8988T (cell line): ENCODE results near the gene KHNYN.

Experiments
- DNase-seq: peaks from one replicate; pipeline ENCODE4 v3.0.0; 2011

KHNYN gene

DNA sequence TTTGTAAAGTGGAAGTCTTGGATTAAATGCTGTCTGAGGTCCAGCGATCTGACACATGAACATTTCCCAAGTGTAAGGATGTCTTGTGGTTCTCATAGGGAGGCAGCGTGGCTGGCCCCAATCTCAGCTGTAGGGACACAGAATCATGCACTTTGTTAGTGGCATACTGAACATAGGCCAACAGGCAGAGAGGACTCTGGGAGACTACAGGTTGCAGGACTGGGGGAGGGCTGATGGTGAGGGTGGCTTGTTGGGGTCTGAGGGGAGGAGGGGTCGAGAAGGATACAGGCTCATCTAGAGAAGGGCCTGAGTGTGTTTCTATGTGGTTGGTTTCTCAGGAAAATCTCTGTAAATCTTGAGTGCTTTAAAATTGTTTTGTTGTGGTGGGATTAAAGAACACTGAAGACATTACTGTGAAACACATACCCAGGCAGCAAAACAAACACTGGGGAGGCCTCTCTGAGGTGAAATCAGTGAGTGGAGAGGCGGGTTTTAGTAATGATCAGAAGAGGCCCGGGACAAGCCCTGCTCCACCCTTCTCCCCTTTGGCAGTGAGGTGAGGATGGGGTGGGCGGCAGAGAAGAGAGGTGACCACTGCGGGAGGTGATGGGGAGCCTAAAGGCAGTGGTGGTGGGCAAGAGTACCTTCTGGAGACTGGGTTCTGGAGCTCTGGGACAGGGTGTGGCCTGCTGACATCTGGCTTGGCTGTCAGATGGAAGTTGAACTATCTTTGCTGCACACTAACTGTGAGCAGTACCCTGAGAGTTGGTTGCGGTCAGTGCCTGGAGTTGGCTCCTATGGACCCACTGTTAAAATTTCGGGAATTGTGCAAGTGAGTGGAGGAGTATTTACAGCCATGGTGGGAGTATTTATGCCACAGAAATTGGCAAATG is 27.7 kb upstream of the KHNYN start:
- no peak for DNase-seq

DNA sequence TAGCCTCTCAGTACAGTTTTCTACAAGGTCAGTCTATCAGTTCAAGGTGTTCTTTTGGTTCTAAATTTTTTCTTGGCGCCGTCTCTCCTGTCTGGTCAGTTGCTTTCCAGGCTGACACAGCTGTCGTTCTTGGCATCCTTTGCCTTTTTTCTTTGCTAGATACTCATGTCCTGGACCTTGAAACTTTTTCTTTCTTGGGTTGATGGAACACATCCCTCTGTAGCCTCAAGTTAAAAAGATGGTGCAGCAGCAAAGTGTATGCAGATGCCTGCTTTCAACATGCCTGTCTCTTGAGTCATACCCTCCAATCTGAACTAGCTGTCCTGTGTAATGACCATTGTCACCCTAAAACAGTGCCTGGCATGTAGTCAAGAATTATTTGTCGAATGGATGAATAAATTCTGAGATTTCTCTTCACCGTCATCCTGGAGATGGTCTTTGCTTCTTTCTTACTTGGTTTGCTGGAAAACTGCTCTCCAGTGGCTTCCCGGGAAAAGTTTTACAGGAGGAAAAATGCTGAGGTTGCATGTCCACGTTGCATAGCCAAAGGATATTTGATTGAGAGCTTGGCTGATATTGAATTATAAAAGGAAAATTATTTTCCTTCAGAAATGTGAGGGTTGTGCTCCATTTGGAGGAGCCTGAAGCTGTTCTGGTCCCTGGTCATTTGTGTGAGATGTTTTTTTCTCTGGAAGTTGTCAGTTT is 26.3 kb upstream of the KHNYN start:
- no peak for DNase-seq

DNA sequence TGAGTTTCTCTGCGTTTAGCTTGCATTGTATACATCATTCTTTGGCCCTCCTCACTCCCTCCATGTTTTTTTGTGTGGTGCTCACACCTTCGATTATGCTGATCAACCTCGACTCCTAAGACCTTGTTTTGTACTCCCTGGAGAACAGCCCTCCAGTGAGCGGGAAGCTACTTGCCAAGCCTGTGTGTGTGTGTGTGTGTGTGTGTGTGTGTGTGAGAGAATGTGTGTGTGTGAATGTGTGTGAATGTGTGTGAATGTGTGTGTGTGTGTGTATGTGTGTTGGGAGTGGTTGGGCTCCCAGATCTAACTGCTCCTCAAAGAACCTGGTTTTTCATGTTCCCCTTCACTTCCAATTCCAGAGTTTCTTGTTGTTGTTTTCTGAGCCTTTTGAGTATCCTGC is 24.9 kb upstream of the KHNYN start:
- no peak for DNase-seq

DNA sequence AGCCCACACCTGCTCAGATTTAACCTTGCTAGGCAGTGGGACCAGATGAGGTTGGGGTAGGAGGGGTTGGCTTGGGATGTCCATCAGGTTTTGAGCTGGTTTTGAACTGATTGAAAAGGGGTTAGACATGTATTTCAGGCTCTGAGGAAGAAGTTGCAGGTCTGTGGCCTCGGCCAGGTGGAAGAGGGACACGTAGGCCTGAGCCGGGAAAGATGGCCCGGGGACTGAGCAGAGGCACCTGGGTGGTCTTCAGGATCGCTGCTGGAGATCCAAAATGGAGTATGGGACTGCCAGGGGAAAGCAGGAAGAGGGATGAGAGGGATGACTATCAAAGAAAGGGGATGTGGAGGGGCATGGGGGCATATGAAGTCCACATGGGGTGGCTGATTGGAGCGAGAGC is 23.3 kb upstream of the KHNYN start:
- no peak for DNase-seq

DNA sequence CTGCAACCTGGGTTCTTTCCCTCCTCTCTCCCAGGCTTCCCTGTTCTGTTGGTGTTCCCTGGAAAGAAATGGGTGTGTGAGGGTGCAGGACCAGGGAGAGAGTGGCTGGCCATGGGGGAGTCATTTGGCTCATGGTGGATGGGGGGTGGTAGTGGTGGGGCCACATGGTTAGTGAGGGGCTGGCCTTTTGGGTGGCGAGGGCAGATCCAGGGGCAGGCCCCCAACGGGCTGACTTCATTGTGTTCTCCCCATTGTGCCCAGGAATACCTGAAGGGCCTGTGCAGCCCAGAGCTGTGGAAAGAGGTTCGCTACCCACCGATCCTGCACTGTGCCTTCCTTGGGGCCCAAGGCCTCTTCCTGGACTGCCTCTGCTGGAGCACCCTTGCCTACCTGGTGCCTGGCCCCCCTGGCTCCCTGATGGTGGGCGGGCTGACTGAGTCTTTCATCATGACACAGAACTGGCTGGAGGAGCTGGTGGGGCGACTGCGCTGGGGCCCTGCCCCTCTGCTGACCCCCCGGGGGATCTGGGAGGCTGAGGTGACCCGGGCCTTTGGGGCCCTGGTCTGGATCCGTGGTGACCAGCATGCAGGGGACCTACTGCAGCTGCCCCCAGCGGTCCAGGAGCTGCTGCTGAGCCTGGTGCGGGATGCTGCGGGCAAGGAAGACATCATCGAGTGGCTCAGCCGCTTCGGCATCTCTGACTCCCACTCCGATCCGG is 22.0 kb upstream of the KHNYN start:
- DNase-seq = no peak

DNA sequence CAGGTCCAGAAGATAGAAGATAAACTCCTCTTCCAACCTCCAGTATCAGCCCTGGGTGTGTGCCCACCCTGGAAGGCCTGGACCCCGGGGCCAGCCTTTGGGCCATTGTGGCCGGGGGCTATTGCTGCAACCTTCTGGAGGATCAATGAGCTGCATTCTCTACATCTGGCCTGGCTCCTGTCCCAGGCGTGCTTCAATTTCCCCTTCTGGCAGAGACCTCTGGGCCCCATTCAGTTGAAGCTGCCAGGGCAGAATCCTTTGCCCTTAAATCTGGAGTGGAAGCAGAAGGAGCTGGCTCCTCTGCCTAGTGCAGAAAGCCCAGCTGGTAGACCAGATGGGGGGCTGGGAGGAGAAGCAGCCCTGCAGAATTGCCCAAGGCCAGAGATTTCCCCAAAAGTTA is 21.0 kb upstream of the KHNYN start:
- no peak for DNase-seq

DNA sequence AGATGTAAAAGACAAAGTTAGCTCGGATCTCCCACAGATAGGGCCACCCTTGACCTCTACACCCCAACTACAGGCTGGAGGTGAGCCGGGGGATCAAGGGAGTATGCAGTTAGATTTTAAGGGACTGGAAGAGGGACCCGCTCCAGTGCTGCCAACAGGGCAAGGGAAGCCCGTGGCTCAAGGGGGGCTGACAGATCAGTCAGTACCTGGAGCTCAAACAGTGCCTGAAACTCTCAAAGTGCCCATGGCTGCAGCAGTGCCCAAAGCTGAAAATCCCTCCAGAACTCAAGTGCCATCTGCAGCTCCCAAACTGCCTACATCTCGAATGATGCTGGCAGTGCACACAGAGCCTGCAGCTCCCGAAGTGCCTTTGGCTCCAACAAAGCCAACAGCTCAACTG is 20.6 kb upstream of the KHNYN start:
- DNase-seq = no peak

DNA sequence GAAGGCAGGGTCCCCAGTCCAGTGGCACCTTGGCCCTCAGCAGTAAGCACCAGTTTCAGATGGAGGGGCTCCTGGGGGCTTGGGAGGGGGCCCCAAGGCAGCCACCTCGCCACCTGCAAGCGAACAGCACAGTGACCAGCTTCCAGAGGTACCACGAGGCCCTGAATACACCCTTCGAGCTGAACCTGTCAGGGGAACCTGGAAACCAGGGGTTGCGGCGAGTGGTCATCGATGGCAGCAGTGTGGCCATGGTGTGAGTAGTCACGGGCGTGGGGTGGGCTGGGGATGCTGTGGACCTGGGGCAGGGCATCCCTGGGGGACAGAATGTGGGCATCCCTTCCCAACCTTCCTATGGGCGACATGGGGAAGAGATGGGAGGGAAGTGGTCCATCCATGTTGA is 19.8 kb upstream of the KHNYN start:
- no peak for DNase-seq

DNA sequence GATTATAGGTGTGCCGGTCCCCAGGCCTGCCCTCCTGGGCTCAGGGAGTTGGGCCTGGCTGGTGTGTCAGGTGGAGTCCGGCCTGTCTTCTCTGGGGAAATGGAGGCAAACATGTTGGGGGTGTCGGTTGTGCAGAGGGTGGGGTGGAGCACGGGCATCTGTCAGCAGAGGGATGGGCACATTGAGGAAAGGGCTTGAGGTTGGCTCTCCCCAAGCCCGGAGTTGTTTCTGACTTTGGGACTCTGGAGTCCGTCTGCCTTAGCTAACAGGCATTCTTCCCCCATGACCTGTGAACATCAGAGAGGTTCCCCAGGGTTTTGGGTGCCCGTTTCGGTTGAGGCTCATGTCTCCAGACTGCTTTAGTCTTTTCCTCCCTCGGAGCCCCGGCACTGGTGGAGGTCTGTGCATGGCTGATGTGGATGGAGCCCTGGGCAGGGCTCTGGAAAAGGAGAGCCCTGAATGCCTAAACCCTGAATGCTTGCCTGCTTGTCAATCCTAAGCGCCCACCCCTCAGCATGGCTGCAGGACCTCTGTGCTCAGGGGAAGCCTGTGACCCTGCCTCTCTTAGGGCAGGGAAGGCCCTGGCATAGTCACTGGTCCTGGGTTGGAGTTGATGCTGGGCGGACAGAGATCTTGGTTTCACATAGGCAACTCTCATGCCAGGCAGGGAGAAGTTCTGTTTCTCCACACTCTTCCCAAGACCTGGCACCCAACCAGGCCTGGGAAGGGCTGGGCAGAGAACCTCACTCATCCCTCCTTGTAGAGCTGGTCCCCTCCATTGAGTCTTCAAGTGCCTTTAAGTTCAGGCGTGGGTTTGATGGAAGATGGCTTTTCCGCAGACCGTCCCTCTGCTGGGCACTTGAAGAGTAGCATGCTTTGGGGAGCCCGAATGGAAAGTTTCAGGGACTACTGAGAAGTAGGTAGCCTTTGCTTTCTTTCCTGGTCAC is 18.0 kb upstream of the KHNYN start:
- peak; percentile 52 for DNase-seq

DNA sequence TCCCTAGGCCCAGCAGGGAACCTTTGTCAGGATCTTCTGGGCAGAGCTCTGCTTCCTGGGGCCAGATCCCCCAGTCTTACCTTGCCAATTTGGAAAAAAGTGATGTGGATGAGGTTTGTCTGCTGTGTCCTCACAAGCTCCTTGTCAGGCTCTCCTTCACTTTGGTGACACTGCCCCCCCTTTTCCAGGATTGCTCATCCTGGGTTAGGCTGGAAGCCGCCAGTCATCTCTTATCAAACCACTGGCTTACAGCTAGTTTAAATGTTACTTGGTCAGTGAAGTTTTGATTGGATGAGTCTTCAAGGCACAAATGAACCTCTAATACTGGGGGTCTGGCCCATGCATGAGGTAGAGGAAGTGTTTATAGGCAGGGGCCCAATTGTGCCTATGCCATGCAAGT is 15.7 kb upstream of the KHNYN start:
- DNase-seq = no peak

DNA sequence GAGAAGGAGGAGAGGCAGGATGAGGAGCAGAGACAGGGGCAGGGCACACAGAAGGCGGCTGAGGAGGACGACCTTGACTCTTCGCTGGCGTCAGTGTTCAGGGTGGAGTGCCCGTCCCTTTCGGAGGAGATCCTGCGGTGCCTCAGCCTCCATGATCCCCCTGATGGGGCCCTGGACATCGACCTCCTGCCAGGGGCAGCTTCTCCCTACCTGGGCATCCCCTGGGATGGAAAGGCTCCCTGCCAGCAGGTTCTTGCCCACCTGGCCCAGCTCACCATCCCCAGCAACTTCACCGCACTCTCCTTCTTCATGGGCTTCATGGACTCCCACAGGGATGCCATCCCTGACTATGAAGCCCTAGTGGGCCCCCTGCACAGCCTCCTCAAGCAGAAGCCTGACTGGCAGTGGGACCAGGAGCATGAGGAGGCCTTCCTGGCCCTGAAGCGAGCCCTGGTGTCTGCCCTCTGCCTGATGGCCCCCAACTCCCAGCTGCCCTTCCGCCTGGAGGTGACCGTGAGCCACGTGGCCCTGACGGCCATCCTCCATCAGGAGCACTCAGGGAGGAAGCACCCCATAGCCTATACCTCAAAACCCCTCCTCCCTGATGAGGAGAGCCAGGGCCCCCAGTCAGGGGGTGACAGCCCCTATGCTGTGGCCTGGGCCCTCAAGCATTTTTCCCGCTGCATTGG is 14.9 kb upstream of the KHNYN start:
- DNase-seq = no peak

DNA sequence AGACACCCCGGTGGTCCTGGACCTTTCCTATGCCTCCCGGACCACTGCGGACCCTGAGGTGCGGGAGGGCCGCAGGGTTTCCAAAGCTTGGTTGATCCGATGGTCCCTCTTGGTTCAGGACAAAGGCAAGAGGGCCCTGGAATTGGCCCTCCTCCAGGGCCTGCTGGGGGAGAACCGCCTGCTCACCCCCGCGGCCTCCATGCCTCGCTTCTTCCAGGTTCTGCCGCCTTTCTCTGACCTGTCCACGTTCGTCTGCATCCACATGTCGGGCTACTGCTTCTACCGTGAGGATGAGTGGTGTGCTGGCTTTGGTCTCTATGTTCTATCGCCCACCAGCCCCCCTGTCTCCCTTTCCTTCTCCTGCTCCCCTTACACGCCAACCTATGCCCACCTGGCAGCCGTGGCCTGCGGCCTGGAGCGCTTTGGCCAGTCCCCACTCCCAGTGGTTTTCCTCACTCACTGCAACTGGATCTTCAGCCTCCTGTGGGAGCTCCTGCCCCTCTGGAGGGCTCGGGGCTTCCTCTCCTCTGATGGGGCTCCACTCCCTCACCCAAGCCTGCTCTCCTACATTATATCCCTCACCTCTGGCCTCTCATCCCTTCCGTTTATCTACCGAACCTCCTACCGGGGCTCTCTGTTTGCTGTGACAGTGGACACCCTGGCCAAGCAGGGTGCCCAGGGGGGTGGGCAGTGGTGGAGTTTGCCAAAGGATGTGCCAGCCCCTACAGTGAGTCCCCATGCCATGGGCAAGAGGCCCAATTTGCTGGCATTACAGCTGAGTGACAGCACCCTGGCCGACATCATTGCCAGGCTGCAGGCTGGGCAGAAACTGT is 14.1 kb upstream of the KHNYN start:
- DNase-seq = no peak

DNA sequence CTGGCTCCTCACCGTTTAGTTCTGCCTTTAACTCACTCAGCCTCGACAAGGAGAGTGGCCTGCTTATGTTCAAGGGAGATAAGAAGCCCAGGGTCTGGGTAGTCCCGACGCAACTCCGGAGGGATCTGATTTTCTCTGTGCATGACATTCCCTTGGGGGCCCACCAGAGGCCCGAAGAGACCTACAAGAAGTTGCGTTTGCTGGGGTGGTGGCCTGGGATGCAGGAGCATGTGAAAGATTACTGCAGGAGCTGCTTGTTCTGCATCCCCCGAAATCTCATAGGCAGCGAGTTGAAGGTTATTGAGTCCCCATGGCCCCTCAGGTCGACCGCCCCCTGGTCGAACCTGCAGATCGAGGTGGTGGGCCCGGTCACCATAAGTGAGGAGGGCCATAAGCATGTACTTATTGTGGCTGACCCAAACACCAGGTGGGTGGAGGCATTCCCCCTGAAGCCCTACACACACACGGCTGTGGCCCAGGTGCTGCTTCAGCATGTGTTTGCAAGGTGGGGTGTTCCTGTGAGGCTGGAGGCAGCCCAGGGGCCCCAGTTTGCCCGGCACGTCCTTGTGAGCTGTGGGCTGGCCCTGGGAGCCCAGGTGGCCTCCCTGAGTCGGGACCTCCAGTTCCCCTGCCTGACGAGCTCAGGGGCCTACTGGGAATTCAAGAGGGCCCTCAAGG is 13.4 kb upstream of the KHNYN start:
- no peak for DNase-seq

DNA sequence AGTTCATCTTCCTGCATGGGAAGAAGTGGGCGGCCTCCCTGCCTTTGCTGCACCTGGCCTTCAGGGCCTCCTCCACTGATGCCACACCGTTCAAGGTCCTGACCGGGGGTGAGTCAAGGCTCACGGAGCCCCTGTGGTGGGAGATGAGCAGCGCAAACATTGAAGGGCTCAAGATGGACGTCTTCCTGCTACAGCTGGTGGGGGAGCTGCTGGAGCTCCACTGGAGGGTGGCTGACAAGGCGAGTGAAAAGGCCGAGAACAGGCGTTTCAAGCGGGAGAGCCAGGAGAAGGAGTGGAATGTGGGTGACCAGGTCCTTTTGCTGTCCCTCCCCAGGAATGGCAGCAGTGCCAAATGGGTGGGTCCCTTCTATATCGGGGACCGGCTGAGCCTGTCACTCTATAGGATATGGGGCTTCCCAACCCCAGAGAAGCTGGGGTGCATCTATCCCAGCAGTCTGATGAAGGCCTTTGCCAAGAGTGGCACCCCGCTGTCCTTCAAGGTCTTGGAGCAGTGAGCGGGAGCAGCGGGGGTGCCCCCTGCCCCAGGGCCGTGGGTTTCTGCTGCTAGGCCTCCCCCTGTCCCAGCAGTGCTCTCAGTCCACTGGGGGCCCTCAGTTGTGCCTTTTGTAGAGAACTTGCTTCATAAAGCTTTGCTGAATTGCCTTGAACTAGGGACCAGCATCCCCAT is 12.7 kb upstream of the KHNYN start:
- no peak for DNase-seq

DNA sequence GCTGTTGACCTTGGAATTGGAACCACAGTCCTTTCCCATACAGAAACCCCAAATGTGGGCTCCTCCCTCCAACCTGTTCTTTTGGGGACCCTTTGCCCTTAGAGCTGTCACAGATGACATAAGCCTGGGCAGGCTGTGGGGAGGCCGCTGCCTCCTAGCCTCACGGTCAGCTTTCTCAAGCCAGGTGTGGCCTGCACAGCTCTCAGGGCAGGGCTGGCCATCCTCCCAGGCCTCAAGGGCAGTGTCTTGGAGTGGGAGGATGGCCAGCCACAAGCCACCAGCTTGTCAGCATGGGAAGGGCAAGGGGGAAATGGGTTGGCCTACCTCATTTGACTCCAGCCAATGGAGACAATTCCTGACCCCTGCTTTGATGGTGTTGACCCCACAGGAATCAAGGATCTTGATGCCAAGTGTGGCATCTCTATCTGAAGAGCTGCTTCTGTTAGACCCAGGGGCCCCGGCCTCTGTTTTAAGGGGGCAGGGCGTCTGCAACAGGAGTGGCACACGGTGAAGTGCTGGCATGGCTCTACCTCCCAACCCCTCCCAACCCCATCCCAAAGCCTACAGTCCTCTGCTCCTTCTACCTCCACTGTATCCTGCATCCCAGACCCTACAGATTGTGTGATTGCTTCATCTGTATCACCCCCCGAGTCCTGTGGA is 11.8 kb upstream of the KHNYN start:
- DNase-seq = no peak

DNA sequence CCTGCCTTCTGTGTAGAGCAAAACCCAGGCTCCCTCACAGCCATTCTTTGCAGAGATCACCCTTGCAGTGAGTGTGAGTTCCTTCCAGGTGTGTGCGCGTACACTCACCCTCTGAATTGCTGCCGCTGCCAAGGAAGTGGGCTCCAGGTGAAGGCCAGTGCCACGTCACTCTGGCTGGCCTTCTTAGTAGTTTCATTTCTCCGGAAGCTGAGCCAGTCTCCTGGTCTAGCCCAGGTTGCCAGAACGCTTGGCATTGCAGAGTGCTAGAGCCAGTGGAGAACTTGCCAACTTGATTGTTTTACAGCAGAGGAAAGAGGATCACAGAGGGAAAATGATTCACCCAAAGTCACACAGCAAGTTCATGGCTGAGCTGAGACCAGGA is 11.3 kb upstream of the KHNYN start:
- no peak for DNase-seq

DNA sequence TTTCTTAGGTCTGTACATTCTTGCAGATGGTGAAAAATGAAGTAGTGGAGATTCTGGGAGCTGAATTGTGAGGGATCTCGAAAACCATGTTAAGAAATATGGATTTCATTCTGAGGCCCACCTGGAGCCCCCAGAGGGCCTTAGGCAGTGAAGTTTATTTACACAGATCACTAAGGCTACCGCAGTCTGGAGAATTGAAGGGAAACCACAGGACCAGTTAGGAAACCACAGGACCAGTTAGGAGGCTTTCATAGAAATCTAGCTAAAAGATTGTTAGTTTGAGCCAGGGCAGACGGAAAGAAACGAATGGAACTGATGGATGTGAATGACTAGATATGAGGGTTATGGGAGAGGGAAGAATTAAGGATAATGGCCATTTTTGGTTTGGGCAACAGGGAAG is 7.5 kb upstream of the KHNYN start:
- no peak for DNase-seq

DNA sequence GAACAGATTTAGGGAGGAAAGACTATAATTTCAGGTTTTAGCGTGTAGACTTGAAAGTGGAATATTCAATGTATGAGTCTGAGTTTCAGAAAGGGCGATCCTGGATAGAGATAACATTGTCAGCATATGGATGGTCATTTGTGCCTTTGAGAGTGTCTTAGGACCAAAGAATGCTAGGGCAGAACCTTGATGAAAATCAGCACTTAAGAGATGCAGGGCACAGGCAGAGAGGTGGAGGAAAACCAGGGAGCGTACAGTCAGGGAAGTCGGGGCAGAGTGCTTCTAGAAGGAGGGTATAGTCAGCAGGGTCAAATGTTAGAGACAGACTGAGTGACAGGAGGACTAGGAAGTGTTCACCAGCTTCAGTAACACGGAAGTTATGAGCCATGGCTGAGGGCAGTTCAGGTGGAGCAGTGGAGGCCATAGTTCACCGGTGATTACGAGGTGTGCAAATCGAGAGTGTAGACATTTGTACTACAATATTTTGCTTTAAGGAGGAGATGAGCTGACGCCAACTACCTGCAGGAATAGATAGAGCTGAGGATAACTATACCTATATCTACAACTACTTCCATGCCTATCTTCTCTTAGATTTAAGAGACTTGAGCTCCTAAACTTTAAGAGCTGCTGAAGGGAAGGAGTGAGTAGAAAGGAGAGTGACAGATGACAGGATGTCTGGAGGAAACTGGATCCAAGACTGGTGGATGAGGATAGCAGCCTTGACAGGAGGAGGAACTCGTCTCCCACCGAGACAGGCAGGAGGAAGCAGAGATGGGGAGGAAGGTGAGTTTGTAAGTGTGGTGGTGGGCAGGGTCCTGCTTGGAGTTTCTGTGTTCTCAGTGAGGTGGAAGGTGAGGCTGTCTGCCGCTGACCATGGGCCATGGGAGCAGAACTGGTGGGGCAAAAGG is 6.8 kb upstream of the KHNYN start:
- DNase-seq = no peak
